Peyer's patch (tissue), 4 donors: ENCODE data around the gene AGAP5.

Experiments
- CTCF ChIP-seq, 6 experiments: fragments of 450-650 bp in 4 of 6; fragments of 200-600 bp in 2 of 6; sonication (generic) in 1 of 6; IDR thresholded peaks; one replicate each; pipeline ENCODE4 v1.5.1; 2017 to 2019; ENCODE audit warnings: antibody characterized with exemption in 6 of 6, mild to moderate bottlenecking in 3 of 6, moderate library complexity in 1 of 6
- POLR2A ChIP-seq, 2 donors: fragments of 450-650 bp; IDR thresholded peaks; one replicate each; pipeline ENCODE4 v1.5.1; 2017; ENCODE audit warnings: antibody characterized with exemption in 2 of 2, mild to moderate bottlenecking in 2 of 2, moderate library complexity in 2 of 2

- TF ChIP-seq CTCF (IDR thresholded peaks at IDR 0.05) (no peak), POLR2A (IDR thresholded peaks at IDR 0.05) (no peak)
Measured at GRCh38 chr10:73744664-73744975, 46.7 kb upstream of the AGAP5 start.
